ENCODE results near the gene CD8B.

DNA sequence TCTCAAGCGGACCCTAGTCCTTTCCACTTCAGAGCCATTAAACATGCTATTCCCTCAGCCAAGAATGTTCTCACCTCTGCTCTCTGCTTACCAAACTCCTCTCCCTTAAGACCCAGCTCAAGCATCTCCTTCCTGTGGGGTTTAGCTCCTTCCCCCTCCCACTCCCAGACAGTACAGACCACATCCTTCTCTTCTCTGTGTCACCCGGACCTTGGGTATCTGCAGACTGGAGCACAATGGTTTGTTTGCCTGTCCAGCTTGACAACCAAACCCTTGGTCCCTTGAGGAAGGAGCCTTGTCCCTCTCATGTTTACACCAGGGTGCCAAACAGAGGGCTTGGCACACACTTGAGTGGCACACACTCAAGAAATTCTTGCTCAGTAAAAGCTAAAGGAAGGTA, 66.8 kb downstream of the CD8B start:
- TF ChIP-seq, protein P1, sequence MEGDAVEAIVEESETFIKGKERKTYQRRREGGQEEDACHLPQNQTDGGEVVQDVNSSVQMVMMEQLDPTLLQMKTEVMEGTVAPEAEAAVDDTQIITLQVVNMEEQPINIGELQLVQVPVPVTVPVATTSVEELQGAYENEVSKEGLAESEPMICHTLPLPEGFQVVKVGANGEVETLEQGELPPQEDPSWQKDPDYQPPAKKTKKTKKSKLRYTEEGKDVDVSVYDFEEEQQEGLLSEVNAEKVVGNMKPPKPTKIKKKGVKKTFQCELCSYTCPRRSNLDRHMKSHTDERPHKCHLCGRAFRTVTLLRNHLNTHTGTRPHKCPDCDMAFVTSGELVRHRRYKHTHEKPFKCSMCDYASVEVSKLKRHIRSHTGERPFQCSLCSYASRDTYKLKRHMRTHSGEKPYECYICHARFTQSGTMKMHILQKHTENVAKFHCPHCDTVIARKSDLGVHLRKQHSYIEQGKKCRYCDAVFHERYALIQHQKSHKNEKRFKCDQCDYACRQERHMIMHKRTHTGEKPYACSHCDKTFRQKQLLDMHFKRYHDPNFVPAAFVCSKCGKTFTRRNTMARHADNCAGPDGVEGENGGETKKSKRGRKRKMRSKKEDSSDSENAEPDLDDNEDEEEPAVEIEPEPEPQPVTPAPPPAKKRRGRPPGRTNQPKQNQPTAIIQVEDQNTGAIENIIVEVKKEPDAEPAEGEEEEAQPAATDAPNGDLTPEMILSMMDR (IDR thresholded peaks at IDR 0.05) = no peak
- no peak for TF ChIP-seq POLR2A (IDR thresholded peaks at IDR 0.05)
